Left renal pelvis (tissue), 4 donors: ENCODE measurements around the gene PCNX1. TPM values are rescaled to one million over a fixed set of nuclear protein-coding genes. Genes with fewer than 3 reads are reported as not detected.
"Not testable (repeated sequence)": the region's sequence is repeated elsewhere in the genome, so short reads cannot be mapped to it uniquely, and the experiment has no call there.

ENCODE experiments used
- DNase-seq, 4 donors: peaks; one replicate each; pipeline ENCODE4 v3.0.0-alpha.2; 2013; ENCODE audit warnings: low read depth in 4 of 4, low spot score in 3 of 4
- polyA plus RNA-seq, 4 donors: library from polyadenylated mRNA; unstranded; fragments of 120-200 nt; gene quantifications; one replicate each; pipeline ENCODE4 v1.2.1, GENCODE V29; 2013; ENCODE audit not compliant: insufficient read length in 4 of 4

PCNX1 gene
- polyA plus RNA-seq, 4 donors, result 28.9 to 55.7 (median 42.6) TPM

GRCh38 chr14:71116568-71117122 lies 209.4 kb downstream of the PCNX1 start:
- no peak for DNase-seq

- peak in 1 of 4 donors; percentile 16 for DNase-seq
Observed at GRCh38 chr14:71117839-71118743, 210.8 kb downstream of the PCNX1 start.

GRCh38 chr14:71119075-71119474 lies 211.8 kb downstream of the PCNX1 start:
- no peak for DNase-seq

DNA sequence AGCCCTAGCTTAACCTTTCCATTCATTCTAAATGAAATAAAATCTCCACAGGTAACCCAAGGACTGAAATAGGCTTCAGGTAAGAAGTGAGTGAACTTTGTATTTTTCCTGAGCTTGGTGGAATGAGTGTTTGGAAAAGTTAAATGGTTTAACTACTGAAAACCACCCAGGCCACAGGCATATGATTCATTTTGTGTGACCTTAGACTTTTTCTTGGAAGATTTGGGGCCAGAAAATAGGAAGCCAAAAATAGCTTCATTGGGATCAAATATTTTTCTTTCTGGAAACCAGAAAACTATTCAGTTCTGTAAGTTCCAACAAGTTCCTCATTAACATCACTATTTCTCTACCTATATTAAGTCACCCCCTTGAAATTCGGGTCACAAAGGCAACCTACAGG lies 212.6 kb downstream of the PCNX1 start:
- no peak for DNase-seq

GRCh38 chr14:71121001-71121400 lies 213.7 kb downstream of the PCNX1 start:
- no peak for DNase-seq

DNA sequence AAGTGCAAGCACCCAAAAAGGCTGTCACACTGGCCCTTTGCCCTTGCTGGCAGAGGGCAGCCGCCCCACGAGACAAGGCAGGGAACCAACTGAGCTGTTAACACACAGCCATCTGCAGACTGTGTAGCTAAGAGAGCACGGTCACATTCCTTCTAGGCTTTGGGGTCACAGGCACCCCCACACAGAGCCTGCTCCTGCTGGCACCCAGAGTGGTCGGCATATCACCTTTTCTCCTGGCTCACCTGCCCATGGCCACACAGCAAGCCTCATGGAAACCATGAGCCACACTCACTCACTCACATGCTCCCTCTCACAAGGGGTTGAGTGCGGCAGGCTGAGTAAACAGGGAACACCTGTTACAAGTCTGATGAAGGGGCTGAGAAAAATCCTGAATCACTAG lies 214.5 kb downstream of the PCNX1 start:
- DNase-seq, result no peak

DNA sequence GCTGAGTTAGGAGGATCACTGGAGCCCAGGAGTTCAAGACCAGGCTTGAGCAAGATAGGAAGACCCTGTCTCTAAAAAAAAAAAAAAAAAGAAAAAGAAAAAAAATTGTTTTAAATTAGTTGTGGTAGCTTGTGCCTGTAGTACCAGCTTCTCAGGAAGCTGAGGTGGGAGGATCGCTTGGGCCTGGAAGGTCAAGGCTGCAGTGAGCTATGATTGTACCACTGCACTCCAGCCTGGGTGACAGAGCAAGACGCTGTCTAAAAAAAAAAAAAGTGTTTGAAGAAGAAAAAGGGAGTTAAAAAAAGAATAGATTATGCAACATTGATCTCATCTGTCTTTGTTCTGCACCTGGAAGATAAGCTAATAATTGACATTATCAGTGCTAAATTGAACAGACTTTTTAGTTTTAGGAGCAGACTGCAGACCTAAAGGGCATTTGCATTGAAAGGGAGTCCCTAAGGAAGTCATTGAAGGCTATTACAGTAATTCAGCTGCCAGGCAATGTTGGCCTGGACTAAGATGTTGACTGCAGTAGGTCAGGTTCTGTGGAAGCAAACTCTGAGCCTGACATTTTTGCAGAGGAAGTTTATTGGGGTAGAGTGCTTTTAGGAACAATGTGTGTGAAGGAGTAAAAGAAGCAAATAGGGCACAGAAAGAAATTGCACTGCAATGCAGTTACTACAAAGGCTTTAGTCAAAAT lies 215.8 kb downstream of the PCNX1 start:
- no peak for DNase-seq

GRCh38 chr14:71123579-71124135 lies 216.4 kb downstream of the PCNX1 start:
- DNase-seq, result no peak

DNA sequence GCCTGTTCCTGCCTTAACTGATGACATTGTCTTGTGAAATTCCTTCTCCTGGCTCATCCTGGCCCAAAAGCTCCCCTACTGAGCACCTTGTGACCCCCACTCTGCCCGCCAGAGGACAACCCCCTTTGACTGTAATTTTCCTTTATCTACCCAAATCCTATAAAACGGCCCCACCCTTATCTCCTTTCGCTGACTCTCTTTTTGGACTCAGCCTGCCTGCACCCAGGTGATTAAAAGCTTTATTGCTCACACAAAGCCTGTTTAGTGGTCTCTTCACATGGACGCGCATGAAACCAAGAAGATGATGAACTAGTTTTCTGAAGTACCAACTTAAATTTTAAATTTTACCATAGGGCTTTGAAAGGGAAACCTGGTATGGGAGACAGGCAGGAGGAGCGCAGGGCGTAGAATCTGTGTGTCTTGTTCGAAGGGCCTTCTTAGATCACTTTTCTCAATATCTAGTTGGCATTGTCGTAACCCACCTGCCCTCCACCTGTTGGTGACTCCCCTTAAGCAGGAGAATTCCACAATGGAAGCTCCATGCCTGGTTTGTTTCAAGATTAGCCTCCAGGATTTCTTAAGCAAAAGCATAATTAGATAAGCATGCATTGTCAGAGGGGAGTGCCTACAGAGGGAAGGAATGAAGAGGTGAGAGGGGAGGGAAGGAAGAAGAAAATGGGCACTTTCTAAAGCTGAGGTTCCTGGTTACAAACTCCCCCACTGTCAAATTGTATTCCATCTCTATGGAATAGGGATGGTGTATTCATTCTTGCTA lies 222.6 kb downstream of the PCNX1 start:
- not testable (repeated sequence) for DNase-seq

GRCh38 chr14:71130491-71131179 lies 223.4 kb downstream of the PCNX1 start:
- no peak for DNase-seq

DNA sequence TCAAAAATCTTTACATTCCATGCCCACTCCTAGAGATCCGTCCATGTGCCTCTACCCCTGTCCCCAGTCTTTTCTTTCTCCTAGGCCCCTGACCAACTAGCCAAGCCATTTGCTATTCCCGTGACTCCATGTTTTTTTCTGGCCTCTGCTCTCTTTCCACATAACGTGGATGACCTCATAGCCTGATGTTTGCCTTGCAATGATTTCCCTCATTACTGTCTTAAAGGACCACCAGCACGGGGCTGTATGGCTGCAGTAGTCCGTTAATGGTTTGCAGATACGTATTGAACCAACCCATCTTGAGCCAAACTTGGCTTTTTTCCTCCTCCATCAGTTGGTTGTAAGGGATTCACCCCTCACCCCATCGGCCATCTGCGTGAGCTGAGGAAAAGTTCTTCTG lies 226.0 kb downstream of the PCNX1 start:
- no peak for DNase-seq

DNA sequence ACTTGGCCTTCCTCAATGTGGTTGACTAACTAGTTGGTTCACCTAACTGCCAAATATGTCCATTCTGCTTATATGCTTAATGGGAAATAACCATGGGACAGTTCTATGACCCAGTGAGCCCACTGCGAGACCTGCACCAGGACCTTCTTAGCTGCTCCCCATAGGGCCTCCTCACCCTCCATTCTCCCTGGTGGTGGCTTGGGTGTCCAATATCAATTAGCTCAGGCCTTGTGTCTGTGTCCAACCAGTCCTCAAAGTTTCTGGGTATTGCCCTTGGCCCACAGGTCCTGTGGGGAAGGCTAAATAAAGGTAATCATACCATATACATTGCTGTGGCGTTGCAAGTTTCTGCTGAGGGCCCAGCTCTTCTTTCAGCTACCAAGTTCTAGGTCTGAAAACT lies 228.2 kb downstream of the PCNX1 start:
- no peak for DNase-seq

- no peak for DNase-seq
Observed at GRCh38 chr14:71135911-71136310, 228.7 kb downstream of the PCNX1 start.

GRCh38 chr14:71136386-71137060 lies 229.3 kb downstream of the PCNX1 start:
- DNase-seq, result no peak

DNA sequence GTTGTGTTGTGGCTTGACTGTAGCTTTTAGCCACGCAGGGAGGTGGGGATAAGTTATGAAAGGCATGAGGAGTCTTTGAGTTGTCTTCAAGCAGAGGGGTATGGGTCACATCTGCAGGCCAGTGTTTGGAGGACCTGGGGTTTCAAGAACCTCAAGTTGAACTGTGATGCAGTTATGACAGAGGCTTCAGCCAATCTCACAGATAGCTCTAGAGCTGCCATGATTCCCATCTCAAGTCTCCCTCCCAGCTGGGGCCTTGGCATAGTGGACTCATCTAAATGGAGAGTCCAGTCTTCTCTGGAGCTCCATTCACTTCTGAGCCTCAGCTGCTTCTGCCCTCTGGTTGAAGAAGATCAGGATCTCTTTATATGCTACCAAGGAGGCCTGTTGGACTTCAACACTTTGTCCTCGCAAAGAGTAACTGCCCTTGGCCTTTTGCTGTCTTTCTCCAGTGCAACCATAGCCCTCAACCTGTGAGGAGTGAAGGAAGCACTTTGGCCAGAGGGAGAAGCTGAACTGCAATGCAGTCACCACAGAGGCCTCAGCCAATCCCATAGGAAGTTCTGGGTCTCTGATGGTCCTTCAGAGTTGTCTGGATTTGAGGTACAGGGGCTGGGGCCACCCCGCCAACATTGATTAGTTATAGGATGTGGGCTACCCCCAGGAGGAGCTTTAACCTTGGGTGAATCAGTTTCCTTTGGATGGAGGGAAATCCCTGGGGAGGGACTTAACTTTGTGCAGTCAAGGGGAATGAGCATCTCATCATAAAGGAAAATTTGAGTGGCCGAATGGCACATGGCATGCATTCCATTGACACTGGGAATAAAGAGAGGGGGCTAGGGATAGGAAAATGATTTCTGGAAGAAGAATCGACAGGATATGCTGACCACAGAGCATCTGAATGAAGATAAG lies 230.5 kb downstream of the PCNX1 start:
- no peak for DNase-seq

GRCh38 chr14:71138448-71139293 lies 231.4 kb downstream of the PCNX1 start:
- no peak for DNase-seq

DNA sequence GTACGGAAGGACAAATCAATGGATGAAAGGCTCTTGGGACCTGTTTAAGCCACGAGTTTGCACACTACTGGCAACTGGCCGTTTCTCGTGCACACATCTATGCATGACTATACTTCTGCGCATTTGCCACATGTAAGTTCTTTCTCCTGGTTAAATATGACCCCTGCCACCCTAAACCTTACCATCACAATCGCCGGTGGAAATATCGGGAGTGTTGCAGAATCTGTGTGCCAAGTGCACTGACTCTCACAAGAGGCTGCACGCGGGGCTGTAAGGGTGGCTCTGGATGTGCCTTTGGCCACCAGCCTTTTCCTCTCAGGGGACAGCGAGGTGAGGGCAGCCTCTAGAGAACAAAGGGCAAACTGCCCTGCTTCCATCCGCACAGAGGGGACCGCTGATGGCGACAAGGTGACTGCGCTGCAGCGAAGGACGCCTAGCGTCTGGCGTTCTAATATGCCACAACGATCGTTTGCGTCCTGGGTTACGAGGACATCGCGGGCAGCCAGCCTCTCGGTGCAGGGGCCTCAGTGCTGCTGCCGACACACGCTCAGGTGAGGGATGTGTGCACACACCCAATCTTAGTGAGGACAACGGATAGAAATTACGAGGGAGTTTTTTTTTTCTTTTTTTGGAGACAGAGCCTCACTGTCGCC lies 232.2 kb downstream of the PCNX1 start:
- DNase-seq, result no peak
